Posterior vena cava (tissue), 2 donors: ENCODE data around the gene CPED1. TPM values are rescaled to one million over a fixed set of nuclear protein-coding genes. Genes with fewer than 3 reads are reported as not detected.
"Not testable (repeated sequence)": the region's sequence is repeated elsewhere in the genome, so short reads cannot be mapped to it uniquely, and the experiment has no call there.

Source experiments
- DNase-seq: peaks from one replicate; pipeline ENCODE4 v3.0.0-alpha.2; 2020; ENCODE audit warnings: low spot score
- intact Hi-C, 2 donors: fragments of 100-400 bp; cut with DNase I; formaldehyde crosslinking; loops; one replicate each; pipeline versions ENCODE4 v1.14.1 to v1.14.2; 2022 to 2023
- total RNA-seq, 2 donors: library from RNA; stranded (reverse); fragmentation: NEBNext Ultra II Directional; extraction: Animal tissue kit (Norgen Biotek cat#: 25700); gene quantifications; one replicate each; pipeline ENCODE4 v1.2.1, GENCODE V29; 2021
- donor health status: DM: yes; HTN: yes; CAD: no.
- donor health status: DM: yes; HTN: yes; CAD: no.

The CPED1 gene
- total RNA-seq, 2 donors from 2014 or later, result 99.6 to 120 TPM

GRCh38 chr7:121302214-121302745 is 313.8 kb downstream of the CPED1 start:
- intact Hi-C loops, result no loop called here
- DNase-seq, result no peak

- DNase-seq, result no peak
- intact Hi-C loops, result no loop called here
Measured at GRCh38 chr7:121303422-121304101, 315.1 kb downstream of the CPED1 start.

GRCh38 chr7:121304102-121304658 is 315.7 kb downstream of the CPED1 start:
- intact Hi-C loops, result no loop called here
- no peak for DNase-seq

GRCh38 chr7:121305109-121305508 is 316.6 kb downstream of the CPED1 start:
- intact Hi-C loops, result no loop called here
- DNase-seq, result no peak

GRCh38 chr7:121306565-121306964 is 318.1 kb downstream of the CPED1 start:
- intact Hi-C loops, result no loop called here
- DNase-seq, result no peak

- DNase-seq, result no peak
- intact Hi-C loops, result no loop called here
Measured at GRCh38 chr7:121307021-121307574, 318.6 kb downstream of the CPED1 start.

GRCh38 chr7:121313220-121313792 is 324.8 kb downstream of the CPED1 start:
- intact Hi-C loops, result no loop called here
- no peak for DNase-seq

- no peak for DNase-seq
- intact Hi-C loops, result no loop called here
Measured at GRCh38 chr7:121313793-121314676, 325.5 kb downstream of the CPED1 start.

- DNase-seq, intact Hi-C loops: not testable (repeated sequence)
Measured at GRCh38 chr7:121315170-121315569, 326.7 kb downstream of the CPED1 start.

GRCh38 chr7:121322460-121322859 is 333.9 kb downstream of the CPED1 start:
- intact Hi-C loops, result no loop called here
- no peak for DNase-seq

GRCh38 chr7:121323515-121324302 is 335.2 kb downstream of the CPED1 start:
- intact Hi-C loops, result no loop called here
- no peak for DNase-seq

GRCh38 chr7:121327671-121328070 is 339.2 kb downstream of the CPED1 start:
- intact Hi-C loops, result loop anchor here in 1 of 2 donors (5.0 kb wide), 1 partner anchor 920 kb away; no protein-coding TSS in a partner anchor
- DNase-seq, result no peak

GRCh38 chr7:121328508-121329190 is 340.1 kb downstream of the CPED1 start, which contains the start of gene WNT16:
TSS of gene WNT16 (plus strand) at chr7:121329000. CDS start at chr7:121329293, 293 bp downstream.
- DNase-seq, result no peak

GRCh38 chr7:121329191-121330052 is 340.9 kb downstream of the CPED1 start:
- DNase-seq, result no peak

More at GRCh38 chr7:121328508-121329190, 340.1 kb downstream of the CPED1 start, which contains the start of gene WNT16:
- intact Hi-C loops, result loop anchor here in 1 of 2 donors (5.0 kb wide), 1 partner anchor 921 kb away; no protein-coding TSS in a partner anchor

GRCh38 chr7:121330053-121330833 is 341.7 kb downstream of the CPED1 start:
- intact Hi-C loops, result no loop called here
- no peak for DNase-seq

More at GRCh38 chr7:121329191-121330052, 340.9 kb downstream of the CPED1 start:
- intact Hi-C loops, result loop anchor here in 1 of 2 donors (5.0 kb wide), 1 partner anchor 922 kb away; no protein-coding TSS in a partner anchor

GRCh38 chr7:121331048-121331447 is 342.5 kb downstream of the CPED1 start:
- no peak for DNase-seq
- intact Hi-C loops, result no loop called here
